K562 (cell line): Measurements from ENCODE around the gene UBQLNL. TPM values are rescaled to one million over a fixed set of nuclear protein-coding genes. Genes with fewer than 3 reads are reported as not detected.

Experiments used
- ARID4B ChIP-seq: sonication (generic); formaldehyde crosslinking; IDR thresholded peaks from 2 replicates; pipeline ENCODE4 v1.8.0; 2022; ENCODE audit warnings: mild to moderate bottlenecking, missing genetic modification reagents
- DNMT1 ChIP-seq: fragments of 450-650 bp; IDR thresholded peaks from 2 replicates; pipeline ENCODE4 v1.6.1; 2016; ENCODE audit warnings: antibody characterized with exemption, mild to moderate bottlenecking
- EWSR1 ChIP-seq: fragments of 450-650 bp; IDR thresholded peaks from 2 replicates; pipeline ENCODE4 v1.6.1; 2018; ENCODE audit warnings: borderline replicate concordance, mild to moderate bottlenecking, low read depth, moderate library complexity; ENCODE audit not compliant: partially characterized antibody
- GATAD2A ChIP-seq: fragments of 450-650 bp; IDR thresholded peaks from 2 replicates; pipeline ENCODE4 v1.6.1; 2017
- HIVEP1 ChIP-seq: fragments of 250-450 bp; sonication (Bioruptor Pico); IDR thresholded peaks from 2 replicates; pipeline ENCODE4 v1.4.0; 2020; ENCODE audit warnings: mild to moderate bottlenecking
- HNRNPUL1 ChIP-seq: fragments of 200-400 bp; formaldehyde crosslinking; IDR thresholded peaks from 2 replicates; pipeline ENCODE4 v1.6.1; 2017; ENCODE audit warnings: low read length
- L3MBTL2 ChIP-seq: fragments of 450-650 bp; IDR thresholded peaks from 2 replicates; pipeline ENCODE4 v1.6.1; 2016; ENCODE audit warnings: mild to moderate bottlenecking, moderate library complexity
- NCOA1 ChIP-seq: fragments of 450-650 bp; IDR thresholded peaks from 2 replicates; pipeline ENCODE4 v1.6.1; 2016; ENCODE audit warnings: low read depth
- PKNOX1 ChIP-seq: fragments of 450-650 bp; IDR thresholded peaks from 2 replicates; pipeline ENCODE4 v1.6.1; 2016
- RAD21 ChIP-seq, 2 experiments: fragments of 250-450 bp in 1 of 2; fragments of 450-650 bp in 1 of 2; sonication (Bioruptor Pico) in 1 of 2; formaldehyde crosslinking in 1 of 2; IDR thresholded peaks in 1 of 2; conservative IDR thresholded peaks in 1 of 2; 2 replicates each; pipeline versions ENCODE4 v1.4.0 to v1.8.0; 2020 to 2022; ENCODE audit warnings: mild to moderate bottlenecking in 2 of 2, moderate library complexity in 1 of 2
- RB1 ChIP-seq: fragments of 450-650 bp; IDR thresholded peaks from 2 replicates; pipeline ENCODE4 v1.6.1; 2017; ENCODE audit warnings: low read depth, mild to moderate bottlenecking
- SAP30 ChIP-seq: fragments of 200-600 bp; sonication (generic); IDR thresholded peaks from 2 replicates; pipeline ENCODE4 v1.6.1; 2012; ENCODE audit warnings: borderline replicate concordance, low read depth, mild to moderate bottlenecking, moderate library complexity, low read length, control low read depth, inconsistent platforms; ENCODE audit not compliant: insufficient read depth, poor library complexity, severe bottlenecking
- SMARCB1 ChIP-seq: IDR thresholded peaks from 2 replicates; pipeline ENCODE4 v1.6.1; 2011; ENCODE audit warnings: improper control_type of control experiment, low read depth; ENCODE audit not compliant: insufficient read length
- STAT5A ChIP-seq: IDR thresholded peaks from 2 replicates; pipeline ENCODE4 v1.6.1; 2012; ENCODE audit warnings: low read length, inconsistent platforms, borderline replicate concordance
- TBL1XR1 ChIP-seq, 2 experiments: IDR thresholded peaks; 2 replicates each; pipeline ENCODE4 v1.6.1; 2012; ENCODE audit warnings: improper control_type of control experiment in 2 of 2, low read length in 2 of 2, mild to moderate bottlenecking in 1 of 2
- USF1 ChIP-seq: sonication (generic); formaldehyde crosslinking; IDR thresholded peaks from 2 replicates; pipeline ENCODE4 v1.9.0; 2022; ENCODE audit warnings: mild to moderate bottlenecking, missing genetic modification reagents
- ZNF133 ChIP-seq: fragments of 250-450 bp; sonication (Bioruptor Pico); IDR thresholded peaks from 2 replicates; pipeline ENCODE4 v1.4.0; 2020; ENCODE audit warnings: mild to moderate bottlenecking
- ZNF263 ChIP-seq: sonication (generic); formaldehyde crosslinking; IDR thresholded peaks from 2 replicates; pipeline ENCODE4 v1.8.0; 2022; ENCODE audit warnings: mild to moderate bottlenecking, missing genetic modification reagents, borderline replicate concordance
- polyA plus RNA-seq, 8 experiments: library from polyadenylated mRNA; depleted of rRNA in 4 of 8; stranded (reverse) in 5 of 8; unstranded in 3 of 8; fragments of >200 nt; fragmentation: Nextera tagmentation in 2 of 8; fragmentation: Illumina TruSeq in 1 of 8; extraction: Ambion mirVana in 2 of 8; extraction: Trizol in 1 of 8; gene quantifications; 2 replicates each; pipeline versions ENCODE4 v1.2.1 to v1.2.3, GENCODE V29; 2011 to 2014; ENCODE audit warnings: inconsistent platforms in 1 of 8, missing spikeins in 1 of 8
- total RNA-seq, 7 experiments: library from RNA; depleted of rRNA in 6 of 7; stranded (reverse); fragments of >200 nt in 6 of 7; fragmentation: Illumina TruSeq in 2 of 7; extraction: Trizol in 2 of 7; gene quantifications; 2 replicates each; pipeline versions ENCODE4 v1.2.1 to v1.2.3, GENCODE V29; 2011 to 2021; ENCODE audit warnings: low replicate concordance in 1 of 7
- TF ChIP-seq, protein P1 (sequence below): fragments of 250-450 bp; sonication (Bioruptor Pico); IDR thresholded peaks from 2 replicates; pipeline ENCODE4 v1.4.0; 2020; ENCODE audit warnings: mild to moderate bottlenecking, moderate library complexity
- TF ChIP-seq, protein P2 (sequence below), 2 experiments: fragments of 450-650 bp in 1 of 2; sonication (generic) in 1 of 2; formaldehyde crosslinking in 1 of 2; IDR thresholded peaks in 1 of 2; conservative IDR thresholded peaks in 1 of 2; 2 replicates each; pipeline versions ENCODE4 v1.6.1 to v1.8.1; 2016 to 2023; ENCODE audit warnings: mild to moderate bottlenecking in 2 of 2, moderate library complexity in 2 of 2, inconsistent platforms in 1 of 2, missing genetic modification reagents in 1 of 2

The UBQLNL gene
- total and polyA plus RNA-seq, 9 of the 15 experiments (the other 6 are each of a cell fraction or from before 2014, with no cell fraction given), result 0.07 to 0.27 (median 0.14) TPM

GRCh38 chr11:5522308-5522707, 5.8 kb upstream of the UBQLNL start (continued):
- no peak for TF ChIP-seq ARID4B
- peak; percentile 47; the same call in 1 of the 2 replicates for TF ChIP-seq L3MBTL2
- TF ChIP-seq HIVEP1 (CRISPR knock-in tag), result no peak
- TF ChIP-seq NCOA1, result no peak
- no peak for TF ChIP-seq PKNOX1
- TF ChIP-seq, protein P1, sequence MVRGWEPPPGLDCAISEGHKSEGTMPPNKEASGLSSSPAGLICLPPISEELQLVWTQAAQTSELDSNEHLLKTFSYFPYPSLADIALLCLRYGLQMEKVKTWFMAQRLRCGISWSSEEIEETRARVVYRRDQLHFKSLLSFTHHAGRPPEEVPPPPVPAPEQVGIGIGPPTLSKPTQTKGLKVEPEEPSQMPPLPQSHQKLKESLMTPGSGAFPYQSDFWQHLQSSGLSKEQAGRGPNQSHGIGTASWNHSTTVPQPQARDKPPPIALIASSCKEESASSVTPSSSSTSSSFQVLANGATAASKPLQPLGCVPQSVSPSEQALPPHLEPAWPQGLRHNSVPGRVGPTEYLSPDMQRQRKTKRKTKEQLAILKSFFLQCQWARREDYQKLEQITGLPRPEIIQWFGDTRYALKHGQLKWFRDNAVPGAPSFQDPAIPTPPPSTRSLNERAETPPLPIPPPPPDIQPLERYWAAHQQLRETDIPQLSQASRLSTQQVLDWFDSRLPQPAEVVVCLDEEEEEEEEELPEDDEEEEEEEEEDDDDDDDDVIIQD (CRISPR knock-in tag), result no peak
- no peak for TF ChIP-seq SMARCB1
- no peak for TF ChIP-seq SAP30
- no peak for TF ChIP-seq ZNF263 (CRISPR knock-in tag)
- TF ChIP-seq RB1, result no peak
- no peak for TF ChIP-seq HNRNPUL1
- no peak for TF ChIP-seq EWSR1
- no peak for TF ChIP-seq ZNF133 (CRISPR knock-in tag)
- TF ChIP-seq DNMT1, result no peak
- TF ChIP-seq TBL1XR1 (IDR thresholded peaks at IDR 0.05; ENCODE audit: low read length in 2 of 2), result no peak
- TF ChIP-seq USF1 (CRISPR knock-in tag), result peak; percentile 34; the same call in 1 of the 2 replicates
- TF ChIP-seq, protein P2, sequence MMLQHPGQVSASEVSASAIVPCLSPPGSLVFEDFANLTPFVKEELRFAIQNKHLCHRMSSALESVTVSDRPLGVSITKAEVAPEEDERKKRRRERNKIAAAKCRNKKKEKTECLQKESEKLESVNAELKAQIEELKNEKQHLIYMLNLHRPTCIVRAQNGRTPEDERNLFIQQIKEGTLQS (IDR thresholded peaks at IDR 0.05), result peak; percentile 67
- TF ChIP-seq, protein P2 (CRISPR knock-in tag; conservative IDR thresholded peaks at IDR 0.05), result no peak
- TF ChIP-seq GATAD2A, result no peak
- TF ChIP-seq RAD21 (CRISPR knock-in tag; conservative IDR thresholded peaks at IDR 0.05 in 1 of 2, IDR thresholded peaks at IDR 0.05 in 1 of 2), result no peak
- TF ChIP-seq STAT5A, result no peak
